Retinal pigment epithelial cell (primary cell): ENCODE results near the gene EBF4.

Source experiments
- DNase-seq: peaks from one replicate; pipeline ENCODE4 v3.0.0-alpha.2; 2010; ENCODE audit warnings: low read depth
- H3K4me3 ChIP-seq: 2 replicates; pipeline ENCODE4 v1.5.1; 2011; ENCODE audit warnings: mild to moderate bottlenecking, low read length, control low read depth, moderate library complexity
- CTCF ChIP-seq: conservative IDR thresholded peaks from 2 replicates; pipeline ENCODE4 v1.5.1; 2011; ENCODE audit warnings: low read depth, low read length, control low read depth, inconsistent platforms

EBF4 gene

GRCh38 chr20:2783908-2784566 is 91.5 kb downstream of the EBF4 start:
- H3K4me3 ChIP-seq, result no peak overlapping the region
- DNase-seq, result no peak
- no peak for TF ChIP-seq CTCF

GRCh38 chr20:2793471-2793870 is 100.9 kb downstream of the EBF4 start:
- no peak for TF ChIP-seq CTCF
- no peak overlapping the region for H3K4me3 ChIP-seq
- no peak for DNase-seq

- TF ChIP-seq CTCF, result no peak
- H3K4me3 ChIP-seq, result no peak overlapping the region
- no peak for DNase-seq
Observed at GRCh38 chr20:2794202-2794748, 101.7 kb downstream of the EBF4 start.

GRCh38 chr20:2794866-2795447 is 102.4 kb downstream of the EBF4 start:
- no peak for DNase-seq
- no peak overlapping the region for H3K4me3 ChIP-seq
- TF ChIP-seq CTCF, result no peak

GRCh38 chr20:2795451-2795850 is 102.9 kb downstream of the EBF4 start:
- no peak for DNase-seq
- H3K4me3 ChIP-seq, result no peak overlapping the region
- no peak for TF ChIP-seq CTCF

GRCh38 chr20:2796011-2796660 is 103.6 kb downstream of the EBF4 start:
- TF ChIP-seq CTCF, result no peak
- no peak for DNase-seq
- H3K4me3 ChIP-seq, result no peak overlapping the region
